Omental fat pad (tissue), 4 donors: ENCODE data around the gene ERC2. TPM values are rescaled to one million over a fixed set of nuclear protein-coding genes. Genes with fewer than 3 reads are reported as not detected.

Source experiments
- ATAC-seq: fragments of 150-250 bp; one replicate; pipeline ENCODE4 v1.9.1; 2016; ENCODE audit warnings: mild to moderate bottlenecking, moderate library complexity; ENCODE audit not compliant: low FRiP score
- DNase-seq: peaks from one replicate; pipeline ENCODE4 v3.0.0-alpha.2; 2019; ENCODE audit warnings: low spot score
- total RNA-seq, 4 donors: library from RNA; depleted of rRNA; stranded (reverse); fragments of >200 nt; gene quantifications; one replicate each; pipeline ENCODE4 v1.1.0, GENCODE V29; 2016
- TF ChIP-seq, protein P1 (sequence below), 3 donors: fragments of 450-650 bp; IDR thresholded peaks; one replicate each; pipeline ENCODE4 v1.5.1; 2016 to 2017; ENCODE audit warnings: antibody characterized with exemption in 3 of 3, mild to moderate bottlenecking in 3 of 3, moderate library complexity in 2 of 3

The ERC2 gene
- total RNA-seq, 4 donors from 2014 or later: 0.75 to 4.2 (median 2.3) TPM; not detected in 1

DNA sequence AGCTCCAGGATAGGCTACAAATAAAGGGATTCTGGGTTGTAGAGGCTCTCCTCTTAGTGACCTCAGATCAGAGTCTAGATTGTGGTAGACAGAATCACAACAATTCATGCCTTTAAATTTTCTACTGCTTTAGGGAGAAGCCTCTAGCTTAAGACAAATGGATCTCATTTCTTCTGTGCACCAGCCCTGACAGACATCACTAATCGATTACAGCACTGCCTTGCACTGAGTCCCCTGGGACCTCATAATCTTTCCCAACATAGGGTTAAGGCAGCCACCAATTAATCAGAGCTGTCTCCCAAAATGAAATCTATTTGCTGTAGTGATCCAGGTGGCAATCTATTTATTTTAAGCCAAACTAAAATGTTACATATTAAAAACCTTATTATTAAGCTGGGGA, 544.6 kb downstream of the ERC2 start:
- no peak for ATAC-seq
- TF ChIP-seq, protein P1, sequence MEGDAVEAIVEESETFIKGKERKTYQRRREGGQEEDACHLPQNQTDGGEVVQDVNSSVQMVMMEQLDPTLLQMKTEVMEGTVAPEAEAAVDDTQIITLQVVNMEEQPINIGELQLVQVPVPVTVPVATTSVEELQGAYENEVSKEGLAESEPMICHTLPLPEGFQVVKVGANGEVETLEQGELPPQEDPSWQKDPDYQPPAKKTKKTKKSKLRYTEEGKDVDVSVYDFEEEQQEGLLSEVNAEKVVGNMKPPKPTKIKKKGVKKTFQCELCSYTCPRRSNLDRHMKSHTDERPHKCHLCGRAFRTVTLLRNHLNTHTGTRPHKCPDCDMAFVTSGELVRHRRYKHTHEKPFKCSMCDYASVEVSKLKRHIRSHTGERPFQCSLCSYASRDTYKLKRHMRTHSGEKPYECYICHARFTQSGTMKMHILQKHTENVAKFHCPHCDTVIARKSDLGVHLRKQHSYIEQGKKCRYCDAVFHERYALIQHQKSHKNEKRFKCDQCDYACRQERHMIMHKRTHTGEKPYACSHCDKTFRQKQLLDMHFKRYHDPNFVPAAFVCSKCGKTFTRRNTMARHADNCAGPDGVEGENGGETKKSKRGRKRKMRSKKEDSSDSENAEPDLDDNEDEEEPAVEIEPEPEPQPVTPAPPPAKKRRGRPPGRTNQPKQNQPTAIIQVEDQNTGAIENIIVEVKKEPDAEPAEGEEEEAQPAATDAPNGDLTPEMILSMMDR (IDR thresholded peaks at IDR 0.05): no peak
- DNase-seq: no peak

DNA sequence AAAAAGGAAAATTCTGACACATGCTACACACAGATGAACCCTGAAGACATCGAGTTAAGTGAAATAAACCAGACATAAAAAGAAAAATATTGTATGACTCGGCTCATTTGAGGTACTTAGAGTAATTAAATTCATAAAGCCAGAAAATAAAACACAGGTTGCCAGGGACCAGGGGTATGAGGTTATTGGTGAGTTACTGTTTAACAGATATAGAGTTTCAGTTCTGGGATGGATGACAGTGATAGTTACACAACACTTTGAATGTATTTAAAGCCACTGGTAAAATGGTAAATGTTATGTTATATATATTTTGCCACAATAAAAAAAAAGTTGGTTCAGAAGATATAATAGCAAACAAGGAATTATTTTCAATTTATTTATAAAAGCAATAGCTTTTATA, 545.1 kb downstream of the ERC2 start:
- ATAC-seq (no peak), DNase-seq (no peak)
- TF ChIP-seq, protein P1 (IDR thresholded peaks at IDR 0.05): no peak

DNA sequence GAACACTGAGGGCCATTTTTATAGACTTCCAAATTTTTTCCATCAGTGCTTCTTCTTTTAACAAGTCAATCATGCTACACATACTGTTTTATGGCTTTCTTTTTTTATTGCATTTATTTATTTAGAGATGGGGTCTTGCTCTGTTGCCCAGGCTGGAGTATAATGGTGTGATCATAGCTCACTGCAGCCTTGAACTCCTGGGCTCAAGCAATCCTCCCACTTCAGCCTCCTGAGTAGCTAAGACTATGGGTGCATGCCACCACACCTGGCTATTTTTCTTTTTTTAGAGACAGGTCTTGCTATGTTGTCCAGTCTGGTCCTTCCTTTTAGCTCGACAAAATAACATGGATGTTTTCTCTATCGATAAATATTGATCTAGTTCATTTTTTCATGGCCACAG, 555.4 kb downstream of the ERC2 start:
- no peak for ATAC-seq
- DNase-seq: no peak
- TF ChIP-seq, protein P1 (IDR thresholded peaks at IDR 0.05): no peak

DNA sequence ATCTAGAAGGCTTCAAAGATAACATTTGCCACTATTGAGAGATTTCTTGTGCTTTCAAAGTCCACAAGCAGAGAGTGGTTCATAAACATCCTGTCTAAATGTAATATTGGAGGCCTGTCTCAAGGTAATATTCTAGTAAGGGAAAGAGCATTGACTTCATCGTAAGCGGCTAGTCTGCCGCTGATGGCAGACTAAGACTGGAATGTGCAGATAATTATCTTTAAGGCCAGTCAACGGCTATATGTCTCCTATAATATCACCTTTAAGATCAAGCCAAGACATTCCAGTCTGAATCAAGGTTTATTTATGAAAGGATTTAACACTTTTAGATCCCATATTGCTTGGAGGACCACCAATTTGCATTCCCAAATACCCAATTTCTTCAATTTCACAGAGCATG, 557.0 kb downstream of the ERC2 start:
- TF ChIP-seq, protein P1 (IDR thresholded peaks at IDR 0.05): no peak
- ATAC-seq (no peak), DNase-seq (no peak)

DNA sequence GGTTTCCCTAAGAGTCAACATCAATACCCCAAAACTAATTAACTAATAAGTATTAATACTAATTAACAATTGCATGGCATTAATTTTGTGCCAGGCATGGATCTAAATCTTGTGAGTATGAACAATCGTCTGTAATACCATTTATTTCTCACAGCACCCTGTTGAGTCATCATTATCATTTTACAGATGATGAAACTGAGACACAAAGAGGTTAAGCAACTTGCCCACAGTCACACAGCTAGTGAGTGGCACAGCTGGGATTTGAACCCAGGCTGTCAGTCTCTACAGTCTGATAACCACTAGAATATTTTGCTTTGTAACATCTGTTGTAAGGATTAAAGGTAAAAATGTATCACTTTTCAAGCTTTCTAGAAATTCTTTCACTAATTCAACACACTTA, 557.7 kb downstream of the ERC2 start:
- ATAC-seq (no peak), DNase-seq (no peak)
- TF ChIP-seq, protein P1 (IDR thresholded peaks at IDR 0.05): no peak

DNA sequence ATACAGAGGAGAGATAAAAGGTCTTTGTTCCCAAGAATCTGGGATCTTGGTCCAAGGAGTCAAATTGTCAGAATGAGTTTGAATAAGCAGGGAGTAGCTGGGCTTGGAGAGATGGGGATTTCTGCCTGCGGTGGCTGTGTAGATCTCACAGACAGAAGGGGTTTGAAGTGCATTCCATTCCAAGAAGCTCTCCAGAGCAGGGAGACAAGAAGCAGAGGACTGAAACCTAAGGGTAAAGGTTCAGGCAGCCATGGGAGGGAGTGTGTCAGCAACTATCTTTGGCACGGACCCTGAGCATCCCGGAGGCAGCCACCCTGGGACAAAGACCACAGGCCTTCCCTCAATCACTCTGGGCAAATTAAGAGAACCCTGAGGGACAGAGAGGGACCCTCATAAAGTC, 558.9 kb downstream of the ERC2 start:
- no peak for DNase-seq
- TF ChIP-seq, protein P1 (IDR thresholded peaks at IDR 0.05): no peak
- no peak for ATAC-seq

DNA sequence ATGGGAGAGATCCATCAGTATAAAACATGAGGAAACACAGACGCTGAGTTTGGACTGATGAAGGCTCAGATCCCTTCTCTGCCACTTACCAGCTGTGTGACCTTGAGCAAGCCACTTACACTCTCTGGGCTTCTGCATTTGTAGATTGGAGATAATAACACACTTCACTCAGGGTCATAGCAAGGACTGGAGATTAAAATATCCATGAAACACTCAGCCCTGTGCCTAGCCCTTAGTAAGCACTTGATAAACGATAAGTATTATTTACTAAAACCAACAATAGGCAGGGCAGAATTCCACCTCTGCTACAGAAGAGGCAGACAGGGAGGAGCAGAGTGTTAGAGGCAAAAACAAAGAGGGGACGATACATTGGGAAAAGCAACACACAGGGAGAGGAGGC, 560.7 kb downstream of the ERC2 start:
- ATAC-seq (no peak), DNase-seq (no peak)
- TF ChIP-seq, protein P1 (IDR thresholded peaks at IDR 0.05): no peak
